Mammary epithelial cell (primary cell): ENCODE measurements around the gene FBXO31.

Experiments
- EZH2 ChIP-seq: IDR thresholded peaks from 2 replicates; pipeline ENCODE4 v1.6.1; 2012; ENCODE audit warnings: low read length, inconsistent platforms, borderline replicate concordance
- TF ChIP-seq, protein P1 (sequence below), 2 donors: IDR thresholded peaks in 1 of 2; conservative IDR thresholded peaks in 1 of 2; 2 replicates each; pipeline ENCODE4 v1.5.1; 2011 to 2012; ENCODE audit warnings: inconsistent platforms in 2 of 2, low read length in 2 of 2, mild to moderate bottlenecking in 2 of 2, control low read depth in 1 of 2, low read depth in 1 of 2; ENCODE audit not compliant: insufficient read depth in 1 of 2; ENCODE audit errors: extremely low read depth in 1 of 2

- TF ChIP-seq, protein P1, sequence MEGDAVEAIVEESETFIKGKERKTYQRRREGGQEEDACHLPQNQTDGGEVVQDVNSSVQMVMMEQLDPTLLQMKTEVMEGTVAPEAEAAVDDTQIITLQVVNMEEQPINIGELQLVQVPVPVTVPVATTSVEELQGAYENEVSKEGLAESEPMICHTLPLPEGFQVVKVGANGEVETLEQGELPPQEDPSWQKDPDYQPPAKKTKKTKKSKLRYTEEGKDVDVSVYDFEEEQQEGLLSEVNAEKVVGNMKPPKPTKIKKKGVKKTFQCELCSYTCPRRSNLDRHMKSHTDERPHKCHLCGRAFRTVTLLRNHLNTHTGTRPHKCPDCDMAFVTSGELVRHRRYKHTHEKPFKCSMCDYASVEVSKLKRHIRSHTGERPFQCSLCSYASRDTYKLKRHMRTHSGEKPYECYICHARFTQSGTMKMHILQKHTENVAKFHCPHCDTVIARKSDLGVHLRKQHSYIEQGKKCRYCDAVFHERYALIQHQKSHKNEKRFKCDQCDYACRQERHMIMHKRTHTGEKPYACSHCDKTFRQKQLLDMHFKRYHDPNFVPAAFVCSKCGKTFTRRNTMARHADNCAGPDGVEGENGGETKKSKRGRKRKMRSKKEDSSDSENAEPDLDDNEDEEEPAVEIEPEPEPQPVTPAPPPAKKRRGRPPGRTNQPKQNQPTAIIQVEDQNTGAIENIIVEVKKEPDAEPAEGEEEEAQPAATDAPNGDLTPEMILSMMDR (conservative IDR thresholded peaks at IDR 0.05 in 1 of 2, IDR thresholded peaks at IDR 0.05 in 1 of 2; ENCODE audit: extremely low read depth in 1 of 2, insufficient read depth in 1 of 2, low read depth in 1 of 2, low read length in 2 of 2), result no peak
- TF ChIP-seq EZH2, result no peak
Observed at GRCh38 chr16:87333581-87334331, 49.8 kb downstream of the FBXO31 start.
